Liver (tissue), 9 donors: ENCODE measurements around the gene CFAP299. TPM values are rescaled to one million over a fixed set of nuclear protein-coding genes. Genes with fewer than 3 reads are reported as not detected.

ENCODE experiments used
- DNase-seq: peaks from one replicate; pipeline ENCODE4 v3.0.0-alpha.2; 2017; ENCODE audit warnings: low spot score
- H3K27ac ChIP-seq, 2 donors: one replicate each; pipeline ENCODE4 v1.7.0; 2013; ENCODE audit warnings: inconsistent platforms in 2 of 2, low read length in 2 of 2, control low read depth in 1 of 2, low read depth in 1 of 2, mild to moderate bottlenecking in 1 of 2
- H3K27me3 ChIP-seq, 4 donors: one replicate each; pipeline versions ENCODE4 v1.6.1 to v1.7.0; 2013; ENCODE audit warnings: low read length in 3 of 4, inconsistent platforms in 1 of 4, mild to moderate bottlenecking in 1 of 4, moderate library complexity in 1 of 4; ENCODE audit not compliant: control insufficient read depth in 4 of 4, insufficient read depth in 4 of 4
- H3K36me3 ChIP-seq, 4 donors: one replicate each; pipeline versions ENCODE4 v1.6.1 to v1.7.0; 2013; ENCODE audit warnings: low read length in 3 of 4, mild to moderate bottlenecking in 3 of 4, low read depth in 1 of 4, moderate library complexity in 1 of 4; ENCODE audit not compliant: control insufficient read depth in 4 of 4, insufficient read depth in 3 of 4
- H3K4me1 ChIP-seq, 4 donors: one replicate each; pipeline versions ENCODE4 v1.6.1 to v1.7.0; 2013; ENCODE audit warnings: low read length in 3 of 4, mild to moderate bottlenecking in 3 of 4, moderate library complexity in 1 of 4; ENCODE audit not compliant: control insufficient read depth in 4 of 4, insufficient read depth in 4 of 4
- H3K4me3 ChIP-seq, 3 donors: one replicate each; pipeline versions ENCODE4 v1.6.1 to v1.7.0; 2013; ENCODE audit warnings: low read length in 3 of 3, control low read depth in 1 of 3, low read depth in 1 of 3, mild to moderate bottlenecking in 1 of 3
- H3K9ac ChIP-seq, 2 donors: one replicate each; pipeline ENCODE4 v1.7.0; 2013; ENCODE audit warnings: low read length in 2 of 2, mild to moderate bottlenecking in 2 of 2, moderate library complexity in 2 of 2, control low read depth in 1 of 2, low read depth in 1 of 2
- H3K9me3 ChIP-seq, 4 donors: one replicate each; pipeline versions ENCODE4 v1.6.1 to v1.7.0; 2013; ENCODE audit warnings: low read length in 3 of 4; ENCODE audit not compliant: control insufficient read depth in 4 of 4
- EGR1 ChIP-seq, 2 donors: IDR thresholded peaks; 2 replicates each; pipeline ENCODE4 v1.6.1; 2016 to 2018; ENCODE audit warnings: antibody characterized with exemption in 2 of 2, low read depth in 2 of 2
- FOXA1 ChIP-seq: IDR thresholded peaks from 2 replicates; pipeline ENCODE4 v1.6.1; 2016; ENCODE audit warnings: antibody characterized with exemption
- FOXA2 ChIP-seq: IDR thresholded peaks from 2 replicates; pipeline ENCODE4 v1.6.1; 2016; ENCODE audit warnings: antibody characterized with exemption
- GABPA ChIP-seq, 2 donors: IDR thresholded peaks in 1 of 2; conservative IDR thresholded peaks in 1 of 2; 2 replicates each; pipeline ENCODE4 v1.6.1; 2016; ENCODE audit warnings: antibody characterized with exemption in 2 of 2, mild to moderate bottlenecking in 1 of 2, moderate library complexity in 1 of 2
- HNF4A ChIP-seq, 2 donors: conservative IDR thresholded peaks; 2 replicates each; pipeline ENCODE4 v1.6.1; 2016; ENCODE audit warnings: antibody characterized with exemption in 2 of 2, mild to moderate bottlenecking in 2 of 2
- HNF4G ChIP-seq: IDR thresholded peaks from 2 replicates; pipeline ENCODE4 v1.6.1; 2016; ENCODE audit warnings: antibody characterized with exemption
- JUND ChIP-seq, 2 donors: IDR thresholded peaks; 2 replicates each; pipeline ENCODE4 v1.6.1; 2016; ENCODE audit warnings: antibody characterized with exemption in 2 of 2
- RAD21 ChIP-seq, 2 donors: IDR thresholded peaks; 2 replicates each; pipeline ENCODE4 v1.6.1; 2016; ENCODE audit warnings: antibody characterized with exemption in 2 of 2, mild to moderate bottlenecking in 2 of 2
- RXRA ChIP-seq, 2 donors: IDR thresholded peaks; 2 replicates each; pipeline ENCODE4 v1.6.1; 2017 to 2018; ENCODE audit warnings: antibody characterized with exemption in 2 of 2, mild to moderate bottlenecking in 1 of 2
- SP1 ChIP-seq: IDR thresholded peaks from 2 replicates; pipeline ENCODE4 v1.6.1; 2018; ENCODE audit warnings: antibody characterized with exemption, mild to moderate bottlenecking
- TAF1 ChIP-seq: conservative IDR thresholded peaks from 2 replicates; pipeline ENCODE4 v1.6.1; 2016; ENCODE audit warnings: antibody characterized with exemption, mild to moderate bottlenecking
- YY1 ChIP-seq: IDR thresholded peaks from 2 replicates; pipeline ENCODE4 v1.6.1; 2016; ENCODE audit warnings: antibody characterized with exemption, mild to moderate bottlenecking
- WGBS: extraction: QIAGEN DNeasy Blood & Tissue Kit; methylation state at CpG from one replicate; pipeline ENCODE4 v1.1.7; 2013; 5-methylcytosine and 5-hydroxymethylcytosine counted together
- polyA plus RNA-seq, 2 donors: library from polyadenylated mRNA; stranded (reverse) in 1 of 2; unstranded in 1 of 2; fragments of 200-250 nt in 1 of 2; fragments of >200 nt in 1 of 2; fragmentation: Nextera tagmentation in 1 of 2; extraction: Ambion mirVana in 1 of 2; gene quantifications; one replicate each; pipeline versions ENCODE4 v1.2.1 to v1.2.3, GENCODE V29; 2013 to 2015
- total RNA-seq, 2 donors: library from RNA; depleted of rRNA; stranded (reverse); fragments of >200 nt; gene quantifications; one replicate each; pipeline ENCODE4 v1.2.3, GENCODE V29; 2014
- TF ChIP-seq, protein P1 (sequence below): fragments of 150-350 bp; IDR thresholded peaks from 2 replicates; pipeline ENCODE4 v1.5.1; 2017; ENCODE audit warnings: improper control_type of control experiment, low read depth, low read length; ENCODE audit not compliant: missing input control
- TF ChIP-seq, protein P2 (sequence below): IDR thresholded peaks from 2 replicates; pipeline ENCODE4 v1.6.1; 2016; ENCODE audit warnings: antibody characterized with exemption, mild to moderate bottlenecking
- TF ChIP-seq, protein P3 (sequence below): IDR thresholded peaks from 2 replicates; pipeline ENCODE4 v1.6.1; 2016; ENCODE audit warnings: antibody characterized with exemption
- TF ChIP-seq, protein P4 (sequence below): IDR thresholded peaks from 2 replicates; pipeline ENCODE4 v1.6.1; 2016; ENCODE audit warnings: antibody characterized with exemption
- donor health status: healthy.
- donor health status: healthy.
- donor health status: healthy.
- donor health status: healthy.
- donor health status: healthy.

The CFAP299 gene
- total and polyA plus RNA-seq, 4 donors: not detected

DNA sequence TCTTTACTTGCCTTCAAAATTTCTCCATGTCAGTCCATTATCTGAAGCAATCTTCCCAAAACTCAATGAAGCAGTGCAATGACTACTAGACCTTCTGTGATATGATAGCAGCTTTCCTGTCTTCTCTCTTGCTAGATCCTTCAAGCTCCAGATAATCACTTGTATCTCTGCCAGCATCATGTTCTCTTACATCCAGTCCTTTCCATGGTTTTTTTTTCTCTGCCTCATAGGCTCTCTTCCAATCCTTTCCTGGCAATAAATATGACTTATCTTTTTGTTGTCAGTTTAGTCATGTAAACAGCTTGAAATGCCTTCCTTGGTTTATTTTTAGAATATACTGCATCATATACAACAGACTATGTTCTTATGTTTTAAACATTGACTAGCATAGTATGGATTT is 193.5 kb downstream of the CFAP299 start:
- no peak for DNase-seq
- Histone ChIP-seq H3K27ac (no peak overlapping the region), H3K4me3 (no peak overlapping the region), H3K36me3 (no peaks in the 10 kb centered on the region), H3K9ac (no peak overlapping the region), H3K4me1 (no peaks in the 10 kb centered on the region), H3K9me3 (no peaks in the 10 kb centered on the region), H3K27me3 (peaks cover 0 to 3% (median 0%) of the 10 kb centered on the region in 4 donors)
- TF ChIP-seq, protein P1, sequence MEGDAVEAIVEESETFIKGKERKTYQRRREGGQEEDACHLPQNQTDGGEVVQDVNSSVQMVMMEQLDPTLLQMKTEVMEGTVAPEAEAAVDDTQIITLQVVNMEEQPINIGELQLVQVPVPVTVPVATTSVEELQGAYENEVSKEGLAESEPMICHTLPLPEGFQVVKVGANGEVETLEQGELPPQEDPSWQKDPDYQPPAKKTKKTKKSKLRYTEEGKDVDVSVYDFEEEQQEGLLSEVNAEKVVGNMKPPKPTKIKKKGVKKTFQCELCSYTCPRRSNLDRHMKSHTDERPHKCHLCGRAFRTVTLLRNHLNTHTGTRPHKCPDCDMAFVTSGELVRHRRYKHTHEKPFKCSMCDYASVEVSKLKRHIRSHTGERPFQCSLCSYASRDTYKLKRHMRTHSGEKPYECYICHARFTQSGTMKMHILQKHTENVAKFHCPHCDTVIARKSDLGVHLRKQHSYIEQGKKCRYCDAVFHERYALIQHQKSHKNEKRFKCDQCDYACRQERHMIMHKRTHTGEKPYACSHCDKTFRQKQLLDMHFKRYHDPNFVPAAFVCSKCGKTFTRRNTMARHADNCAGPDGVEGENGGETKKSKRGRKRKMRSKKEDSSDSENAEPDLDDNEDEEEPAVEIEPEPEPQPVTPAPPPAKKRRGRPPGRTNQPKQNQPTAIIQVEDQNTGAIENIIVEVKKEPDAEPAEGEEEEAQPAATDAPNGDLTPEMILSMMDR: no peak
- TF ChIP-seq, protein P2, sequence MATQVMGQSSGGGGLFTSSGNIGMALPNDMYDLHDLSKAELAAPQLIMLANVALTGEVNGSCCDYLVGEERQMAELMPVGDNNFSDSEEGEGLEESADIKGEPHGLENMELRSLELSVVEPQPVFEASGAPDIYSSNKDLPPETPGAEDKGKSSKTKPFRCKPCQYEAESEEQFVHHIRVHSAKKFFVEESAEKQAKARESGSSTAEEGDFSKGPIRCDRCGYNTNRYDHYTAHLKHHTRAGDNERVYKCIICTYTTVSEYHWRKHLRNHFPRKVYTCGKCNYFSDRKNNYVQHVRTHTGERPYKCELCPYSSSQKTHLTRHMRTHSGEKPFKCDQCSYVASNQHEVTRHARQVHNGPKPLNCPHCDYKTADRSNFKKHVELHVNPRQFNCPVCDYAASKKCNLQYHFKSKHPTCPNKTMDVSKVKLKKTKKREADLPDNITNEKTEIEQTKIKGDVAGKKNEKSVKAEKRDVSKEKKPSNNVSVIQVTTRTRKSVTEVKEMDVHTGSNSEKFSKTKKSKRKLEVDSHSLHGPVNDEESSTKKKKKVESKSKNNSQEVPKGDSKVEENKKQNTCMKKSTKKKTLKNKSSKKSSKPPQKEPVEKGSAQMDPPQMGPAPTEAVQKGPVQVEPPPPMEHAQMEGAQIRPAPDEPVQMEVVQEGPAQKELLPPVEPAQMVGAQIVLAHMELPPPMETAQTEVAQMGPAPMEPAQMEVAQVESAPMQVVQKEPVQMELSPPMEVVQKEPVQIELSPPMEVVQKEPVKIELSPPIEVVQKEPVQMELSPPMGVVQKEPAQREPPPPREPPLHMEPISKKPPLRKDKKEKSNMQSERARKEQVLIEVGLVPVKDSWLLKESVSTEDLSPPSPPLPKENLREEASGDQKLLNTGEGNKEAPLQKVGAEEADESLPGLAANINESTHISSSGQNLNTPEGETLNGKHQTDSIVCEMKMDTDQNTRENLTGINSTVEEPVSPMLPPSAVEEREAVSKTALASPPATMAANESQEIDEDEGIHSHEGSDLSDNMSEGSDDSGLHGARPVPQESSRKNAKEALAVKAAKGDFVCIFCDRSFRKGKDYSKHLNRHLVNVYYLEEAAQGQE: no peak
- TF ChIP-seq JUND (IDR thresholded peaks at IDR 0.05): no peak
- TF ChIP-seq RAD21 (IDR thresholded peaks at IDR 0.05): no peak
- no peak for TF ChIP-seq SP1
- no peak for TF ChIP-seq HNF4G
- TF ChIP-seq GABPA (IDR thresholded peaks at IDR 0.05 in 1 of 2, conservative IDR thresholded peaks at IDR 0.05 in 1 of 2): no peak
- TF ChIP-seq, protein P3, sequence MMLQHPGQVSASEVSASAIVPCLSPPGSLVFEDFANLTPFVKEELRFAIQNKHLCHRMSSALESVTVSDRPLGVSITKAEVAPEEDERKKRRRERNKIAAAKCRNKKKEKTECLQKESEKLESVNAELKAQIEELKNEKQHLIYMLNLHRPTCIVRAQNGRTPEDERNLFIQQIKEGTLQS: no peak
- TF ChIP-seq EGR1 (IDR thresholded peaks at IDR 0.05; ENCODE audit: low read depth in 2 of 2): no peak
- no peak for TF ChIP-seq FOXA1

DNA sequence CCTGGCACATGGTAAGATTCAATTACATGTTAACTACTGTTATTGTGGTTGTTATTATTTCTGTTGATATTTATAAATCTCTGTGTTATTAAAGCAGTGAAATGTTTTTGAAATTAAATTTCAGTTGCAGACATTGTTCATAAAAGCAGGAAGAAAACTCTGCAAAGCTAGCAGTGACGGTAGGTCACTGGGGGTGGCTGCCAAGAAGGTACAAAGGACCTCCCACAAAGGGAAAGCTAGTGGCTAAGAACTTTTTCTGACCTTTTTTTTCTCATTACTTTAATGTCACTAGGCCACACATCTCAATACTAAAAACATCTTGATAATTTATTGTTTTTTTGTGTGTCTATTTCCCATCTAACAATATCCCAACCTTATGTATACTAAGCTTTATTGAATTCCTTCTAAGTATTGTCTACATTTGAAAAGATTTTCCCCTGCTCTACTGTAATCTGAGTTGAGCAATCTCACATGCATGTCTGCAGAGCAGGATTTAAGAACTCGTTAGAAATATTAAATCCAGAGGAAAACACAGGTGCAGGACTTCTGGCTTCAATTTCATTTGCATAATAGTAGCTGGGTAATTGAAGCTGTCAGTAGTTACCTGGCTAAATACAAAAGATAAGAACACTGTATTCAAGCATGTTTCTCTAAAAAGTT is 197.3 kb downstream of the CFAP299 start:
- H3K9me3 ChIP-seq: no peaks in the 10 kb centered on the region
- H3K4me1 ChIP-seq: no peaks in the 10 kb centered on the region
- no peak overlapping the region for H3K9ac ChIP-seq
- H3K27me3 ChIP-seq: peaks cover 0 to 3% (median 0%) of the 10 kb centered on the region in 4 donors
- H3K27ac ChIP-seq: no peak overlapping the region
- no peak overlapping the region for H3K4me3 ChIP-seq
- TF ChIP-seq, protein P3: no peak
- TF ChIP-seq, protein P4, sequence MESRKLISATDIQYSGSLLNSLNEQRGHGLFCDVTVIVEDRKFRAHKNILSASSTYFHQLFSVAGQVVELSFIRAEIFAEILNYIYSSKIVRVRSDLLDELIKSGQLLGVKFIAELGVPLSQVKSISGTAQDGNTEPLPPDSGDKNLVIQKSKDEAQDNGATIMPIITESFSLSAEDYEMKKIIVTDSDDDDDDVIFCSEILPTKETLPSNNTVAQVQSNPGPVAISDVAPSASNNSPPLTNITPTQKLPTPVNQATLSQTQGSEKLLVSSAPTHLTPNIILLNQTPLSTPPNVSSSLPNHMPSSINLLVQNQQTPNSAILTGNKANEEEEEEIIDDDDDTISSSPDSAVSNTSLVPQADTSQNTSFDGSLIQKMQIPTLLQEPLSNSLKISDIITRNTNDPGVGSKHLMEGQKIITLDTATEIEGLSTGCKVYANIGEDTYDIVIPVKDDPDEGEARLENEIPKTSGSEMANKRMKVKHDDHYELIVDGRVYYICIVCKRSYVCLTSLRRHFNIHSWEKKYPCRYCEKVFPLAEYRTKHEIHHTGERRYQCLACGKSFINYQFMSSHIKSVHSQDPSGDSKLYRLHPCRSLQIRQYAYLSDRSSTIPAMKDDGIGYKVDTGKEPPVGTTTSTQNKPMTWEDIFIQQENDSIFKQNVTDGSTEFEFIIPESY: no peak
- no peak for TF ChIP-seq HNF4A (conservative IDR thresholded peaks at IDR 0.05)
- TF ChIP-seq YY1: no peak
- TF ChIP-seq JUND (IDR thresholded peaks at IDR 0.05): no peak
- TF ChIP-seq GABPA (IDR thresholded peaks at IDR 0.05 in 1 of 2, conservative IDR thresholded peaks at IDR 0.05 in 1 of 2): no peak
- no peak for TF ChIP-seq FOXA2
- TF ChIP-seq EGR1 (IDR thresholded peaks at IDR 0.05; ENCODE audit: low read depth in 2 of 2): no peak
- TF ChIP-seq, protein P2: no peak
- no peak for TF ChIP-seq RXRA (IDR thresholded peaks at IDR 0.05)
- TF ChIP-seq RAD21 (IDR thresholded peaks at IDR 0.05): no peak
- TF ChIP-seq TAF1: no peak
- WGBS: 40% methylated on average over 2 of the region's 2 CpGs
- DNase-seq: no peak
- no peaks in the 10 kb centered on the region for H3K36me3 ChIP-seq
